GM19372 (cell line): ENCODE results near the gene ADAT1.

ENCODE experiments used
- ATAC-seq: cut with Tn5 transposase; IDR thresholded peaks from one replicate; pipeline ENCODE4 v1.9.1; 2021; ENCODE audit warnings: mild to moderate bottlenecking, low read depth, moderate library complexity; ENCODE audit not compliant: unreplicated experiment

ADAT1 gene

GRCh38 chr16:75622761-75623605, at the start of gene ADAT1:
TSS of gene ADAT1 (minus strand) at chr16:75623281. CDS start at chr16:75620799, 2,482 bp downstream.
- peak; percentile 91 for ATAC-seq

- ATAC-seq: no peak
Observed at GRCh38 chr16:75667503-75667902, 44.4 kb upstream of the ADAT1 start.

DNA sequence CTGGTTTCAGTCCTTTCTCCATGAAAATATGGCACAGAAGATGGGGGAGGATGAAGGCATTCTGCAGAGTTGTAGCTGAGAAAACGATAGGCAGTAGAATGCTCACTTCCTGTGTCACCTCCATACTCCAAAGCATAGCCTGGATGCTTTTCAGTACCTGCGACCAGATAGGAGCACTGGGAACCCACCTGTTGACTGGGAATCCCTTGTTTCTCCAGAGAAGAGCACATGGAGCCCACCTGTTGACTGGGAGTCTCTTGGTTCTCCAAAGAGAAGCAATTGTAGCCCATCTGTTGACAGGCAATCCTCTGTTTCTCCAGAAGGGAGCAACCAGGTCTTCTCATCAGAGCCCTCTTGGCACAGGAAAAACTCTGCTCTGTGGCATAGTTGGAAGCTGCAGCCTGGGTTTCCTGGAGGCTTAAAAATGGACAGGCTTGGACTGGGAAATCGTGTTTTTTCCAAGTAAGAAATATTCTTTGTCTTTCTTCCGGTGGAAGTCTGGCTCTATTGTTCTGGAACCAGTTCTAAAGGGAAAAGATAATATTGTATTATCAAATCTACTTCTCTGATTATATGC, 37.7 kb upstream of the ADAT1 start:
- no peak for ATAC-seq

- ATAC-seq: no peak
Observed at GRCh38 chr16:75660321-75660720, 37.2 kb upstream of the ADAT1 start.

- no peak for ATAC-seq
Observed at GRCh38 chr16:75658175-75658574, 35.1 kb upstream of the ADAT1 start.

DNA sequence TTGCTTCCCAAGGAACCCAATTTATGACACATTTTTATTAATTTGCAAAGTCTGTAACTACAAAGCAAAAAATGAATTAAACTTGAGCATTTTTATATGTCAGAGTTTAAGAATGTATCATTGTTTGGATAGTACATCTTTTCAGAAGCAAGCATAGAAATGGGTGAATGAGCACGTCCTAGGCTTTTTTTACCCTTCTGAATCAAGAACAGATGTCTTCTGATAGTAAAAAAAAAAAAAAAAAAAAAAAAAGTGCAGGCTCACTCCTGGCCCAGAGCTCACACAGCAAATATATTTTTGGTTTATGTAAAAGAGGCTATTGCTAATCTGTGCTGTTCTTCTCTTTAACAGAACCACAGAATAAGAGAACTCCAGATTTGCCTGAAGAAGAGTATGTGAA, 30.8 kb upstream of the ADAT1 start:
- ATAC-seq: no peak

GRCh38 chr16:75648265-75649076, 25.4 kb upstream of the ADAT1 start:
- peak; percentile 23 for ATAC-seq

- ATAC-seq: peak; percentile 83
Observed at GRCh38 chr16:75647492-75648264, 24.6 kb upstream of the ADAT1 start, which contains the start of the genes KARS1 and TERF2IP. TSS of gene KARS1 (minus strand) at chr16:75647665. CDS start at chr16:75647639, 26 bp downstream. TSS of gene TERF2IP (plus strand) at chr16:75647773. CDS start at chr16:75647883, 110 bp downstream.

DNA sequence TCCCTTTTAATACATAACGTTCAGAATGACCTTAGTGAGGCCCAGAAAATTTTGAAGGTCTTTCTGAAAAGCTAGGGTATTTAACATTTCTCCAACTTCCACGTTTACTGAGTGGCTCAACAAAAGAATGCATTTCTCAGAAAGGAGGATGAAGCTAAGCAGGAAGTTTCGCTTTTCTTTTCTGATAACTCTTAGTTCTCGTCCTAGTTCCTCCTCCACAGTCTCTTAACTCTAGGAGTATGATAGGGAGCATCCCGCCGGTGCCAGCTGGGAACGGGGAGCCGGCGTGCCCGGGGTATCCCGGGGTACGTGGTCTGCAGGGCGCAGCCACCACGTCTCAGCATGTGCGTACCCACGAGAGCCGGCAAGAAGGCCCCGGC, 24.0 kb upstream of the ADAT1 start:
- ATAC-seq: peak; percentile 19

DNA sequence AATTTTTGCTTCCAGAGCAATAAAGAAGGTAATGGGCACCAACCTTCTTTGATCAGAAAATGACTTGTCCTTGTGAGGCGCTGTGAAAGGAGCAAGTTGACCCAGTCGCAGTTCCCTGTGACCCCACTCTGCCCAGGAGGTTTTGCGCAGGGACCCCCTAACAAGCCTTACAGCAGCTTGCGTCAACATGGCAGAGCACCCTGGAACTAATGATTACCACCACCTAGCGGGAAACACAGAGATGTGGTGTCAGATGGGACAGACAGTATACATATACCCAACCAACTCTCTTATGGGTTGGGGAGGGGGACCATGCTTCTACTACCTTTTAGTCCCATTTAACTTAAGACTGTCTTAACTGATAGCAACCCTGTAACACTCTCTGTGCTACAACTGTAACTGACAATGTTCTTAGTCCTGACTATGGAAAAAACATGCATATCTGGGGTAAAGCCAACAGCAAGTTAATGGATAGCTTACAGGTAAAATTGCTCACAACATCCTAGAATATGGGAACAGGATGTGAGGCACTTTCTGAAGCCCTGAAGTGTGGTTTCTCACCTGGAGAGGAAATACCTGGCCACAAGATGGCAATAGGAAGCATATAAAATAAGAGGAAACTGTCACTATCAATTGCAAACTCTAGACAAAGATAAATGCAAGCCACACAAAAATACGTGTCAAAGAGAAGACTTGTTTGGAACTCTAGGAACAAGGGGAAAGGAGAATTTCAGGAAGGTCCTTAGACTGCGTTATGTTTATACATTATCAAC, 21.3 kb upstream of the ADAT1 start:
- ATAC-seq: no peak

GRCh38 chr16:75640598-75640997, 17.5 kb upstream of the ADAT1 start:
- no peak for ATAC-seq

GRCh38 chr16:75635036-75635435, 12.0 kb upstream of the ADAT1 start:
- ATAC-seq: no peak

DNA sequence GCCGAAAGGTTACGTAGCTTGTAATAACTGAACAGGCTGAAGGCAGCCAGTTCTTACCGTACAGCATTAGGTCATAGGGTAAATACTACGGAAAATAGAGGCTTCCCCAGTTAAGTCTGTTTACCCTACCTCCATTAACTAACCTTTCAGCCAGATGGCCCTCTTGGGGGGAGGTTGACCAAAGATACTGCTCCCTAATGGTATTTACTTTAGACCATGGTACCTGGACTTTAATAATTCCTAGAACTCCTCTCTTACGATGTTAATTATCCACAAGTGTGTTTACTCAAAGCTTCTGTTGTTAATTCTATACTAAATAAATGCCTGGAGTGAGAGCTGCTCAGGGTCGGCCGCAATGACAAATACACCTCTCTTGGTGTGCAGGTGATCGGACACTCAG, 9.8 kb upstream of the ADAT1 start:
- no peak for ATAC-seq

DNA sequence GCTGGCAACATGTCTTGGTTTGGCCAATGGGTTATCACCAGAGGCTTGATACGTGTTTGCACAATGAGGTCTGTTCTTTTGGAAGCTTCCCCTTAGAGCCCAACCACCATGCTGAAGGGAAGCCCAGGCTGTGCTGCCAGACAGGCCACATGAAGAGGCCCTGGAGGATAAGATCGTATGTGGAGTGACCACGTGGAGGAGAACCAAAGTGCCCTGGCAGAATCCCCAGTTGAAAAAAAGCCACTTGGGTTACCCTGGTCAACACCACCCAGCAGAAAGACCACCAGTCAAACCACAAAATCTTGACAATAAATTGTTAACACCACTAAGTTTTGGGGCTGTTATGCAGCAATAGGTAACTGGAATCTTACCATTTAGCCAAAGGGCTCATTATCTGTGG, 7.0 kb upstream of the ADAT1 start:
- ATAC-seq: no peak

- no peak for ATAC-seq
Observed at GRCh38 chr16:75629132-75629531, 6.1 kb upstream of the ADAT1 start.

GRCh38 chr16:75628351-75628750, 5.3 kb upstream of the ADAT1 start:
- no peak for ATAC-seq

GRCh38 chr16:75627851-75628250, 4.8 kb upstream of the ADAT1 start:
- no peak for ATAC-seq

- no peak for ATAC-seq
Observed at GRCh38 chr16:75626806-75627205, 3.7 kb upstream of the ADAT1 start.

DNA sequence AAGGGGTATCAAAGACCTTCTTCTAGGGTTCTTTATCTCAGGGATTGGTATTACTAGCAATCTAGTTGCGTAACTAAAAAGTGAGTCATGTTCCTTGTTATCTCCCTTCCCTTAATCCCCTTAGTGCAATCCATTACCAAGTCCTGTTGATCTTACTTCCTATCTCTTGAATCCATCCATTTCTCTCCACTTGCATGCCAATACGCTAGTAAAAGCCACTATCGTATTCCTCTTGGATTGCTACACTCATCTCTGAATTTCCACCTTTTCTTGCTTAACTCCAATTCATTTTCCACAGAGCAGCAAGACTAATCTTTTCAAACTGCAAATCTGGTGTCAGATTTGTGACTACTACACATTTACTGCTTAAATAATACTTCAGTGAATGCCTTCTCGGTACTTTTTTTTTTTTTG, 1.8 kb upstream of the ADAT1 start:
- no peak for ATAC-seq

- no peak for ATAC-seq
Observed at GRCh38 chr16:75621170-75621477, 2.0 kb downstream of the ADAT1 start.
